ENCODE results near the gene PRKG1. TPM values are rescaled to one million over a fixed set of nuclear protein-coding genes. Genes with fewer than 3 reads are reported as not detected.
"Not testable (repeated sequence)": the region's sequence is repeated elsewhere in the genome, so short reads cannot be mapped to it uniquely, and the experiment has no call there.

Gene PRKG1
- total and polyA plus RNA-seq, 2 experiments from 2014 or later, result 18.2 to 21.1 TPM

- TF ChIP-seq ZNF462 (CRISPR knock-in tag; IDR thresholded peaks at IDR 0.05), result no peak
- TF ChIP-seq EZH2 (IDR thresholded peaks at IDR 0.05; ENCODE audit: low read depth, unreplicated experiment), result no peak
These were observed 1124.3 kb downstream of the PRKG1 start (continued) for GRCh38 chr10:52198540-52198939.

GRCh38 chr10:52204906-52205305 is 1130.6 kb downstream of the PRKG1 start:
- H3K27ac ChIP-seq (ENCODE audit: low read depth), result peak overlapping the region; percentile 75; the same call in 1 of the 2 replicates
- H4K20me1 ChIP-seq (replicated peaks; ENCODE audit: insufficient read depth); H3K36me3 ChIP-seq (ENCODE audit: insufficient read depth); H3K79me2 ChIP-seq (replicated peaks; ENCODE audit: insufficient read depth); H3K9me2 ChIP-seq (ENCODE audit: insufficient read depth); H3K4me3 Mint-ChIP-seq; H3F3A ChIP-seq (replicated peaks; ENCODE audit: low read depth); H2AFZ ChIP-seq; ATAC-seq; H3K27me3 ChIP-seq (ENCODE audit: insufficient read depth); H3K27me3 Mint-ChIP-seq (ENCODE audit: insufficient read depth, low read depth, poor library complexity); H3K4me3 ChIP-seq: not testable (repeated sequence)
- peaks cover 34% of the 10 kb centered on the region for H3K4me1 Mint-ChIP-seq
- H3K4me1 ChIP-seq (ENCODE audit: insufficient read depth), result peaks cover 29% of the 10 kb centered on the region
- TF ChIP-seq, protein P1, sequence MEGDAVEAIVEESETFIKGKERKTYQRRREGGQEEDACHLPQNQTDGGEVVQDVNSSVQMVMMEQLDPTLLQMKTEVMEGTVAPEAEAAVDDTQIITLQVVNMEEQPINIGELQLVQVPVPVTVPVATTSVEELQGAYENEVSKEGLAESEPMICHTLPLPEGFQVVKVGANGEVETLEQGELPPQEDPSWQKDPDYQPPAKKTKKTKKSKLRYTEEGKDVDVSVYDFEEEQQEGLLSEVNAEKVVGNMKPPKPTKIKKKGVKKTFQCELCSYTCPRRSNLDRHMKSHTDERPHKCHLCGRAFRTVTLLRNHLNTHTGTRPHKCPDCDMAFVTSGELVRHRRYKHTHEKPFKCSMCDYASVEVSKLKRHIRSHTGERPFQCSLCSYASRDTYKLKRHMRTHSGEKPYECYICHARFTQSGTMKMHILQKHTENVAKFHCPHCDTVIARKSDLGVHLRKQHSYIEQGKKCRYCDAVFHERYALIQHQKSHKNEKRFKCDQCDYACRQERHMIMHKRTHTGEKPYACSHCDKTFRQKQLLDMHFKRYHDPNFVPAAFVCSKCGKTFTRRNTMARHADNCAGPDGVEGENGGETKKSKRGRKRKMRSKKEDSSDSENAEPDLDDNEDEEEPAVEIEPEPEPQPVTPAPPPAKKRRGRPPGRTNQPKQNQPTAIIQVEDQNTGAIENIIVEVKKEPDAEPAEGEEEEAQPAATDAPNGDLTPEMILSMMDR (conservative IDR thresholded peaks at IDR 0.05; ENCODE audit: low read depth in 2 of 2), result 0 out of 4 replicates have a peak, but pooled peaks of 1 of the 2 experiments have one; percentile 9
- TF ChIP-seq ZNF462 (CRISPR knock-in tag; IDR thresholded peaks at IDR 0.05), result peak; percentile 18; the same call in 1 of the 2 replicates
- peak overlapping the region; percentile 44; the same call in 1 of the 2 replicates for H3K27ac Mint-ChIP-seq
- DNase-seq (ENCODE audit: low spot score), result peak; percentile 74
- H3K4me2 ChIP-seq, result 0 out of 2 replicates have a peak overlapping the region, but pooled peaks have one; percentile 22
- peaks cover 33% of the 10 kb centered on the region for H3K36me3 Mint-ChIP-seq (ENCODE audit: low read depth)
- peaks cover 17% of the 10 kb centered on the region for H3K9me3 Mint-ChIP-seq

All from GM23338 (cell line).